ENCODE measurements around the gene POPDC2.

POPDC2 gene

DNA sequence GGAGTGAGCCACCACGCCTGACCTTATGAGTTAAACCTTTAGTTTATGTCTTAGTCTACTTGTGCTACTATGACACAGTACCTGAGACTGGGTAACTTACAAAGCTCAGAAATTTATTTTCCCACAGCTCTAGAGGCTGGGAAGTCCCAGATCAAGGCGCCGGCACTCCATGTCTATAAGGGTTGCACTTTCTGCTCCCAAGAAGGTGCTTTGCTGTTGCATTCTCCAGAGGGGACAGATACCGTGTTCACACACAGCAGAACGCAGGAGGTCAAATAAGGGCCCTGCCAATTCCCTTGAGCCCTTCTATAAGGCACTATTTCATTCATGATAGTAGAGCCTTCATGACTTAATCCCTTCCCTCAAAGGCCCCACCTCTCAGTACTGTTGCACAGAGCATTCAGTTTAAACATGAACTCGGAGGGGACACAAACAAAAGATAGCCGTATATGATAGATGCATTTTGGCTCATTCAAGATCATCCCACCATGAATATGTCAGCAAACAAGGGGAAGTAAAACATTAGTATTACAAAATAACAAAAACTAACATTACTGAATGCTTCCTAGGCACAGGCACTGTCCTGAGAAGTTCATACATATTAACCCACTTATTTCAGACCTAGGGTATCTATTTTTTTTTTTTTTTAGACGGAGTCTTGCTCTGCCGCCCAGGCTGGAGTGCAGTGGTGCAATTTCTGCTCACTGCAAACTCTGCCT lies 36.2 kb downstream of the POPDC2 start:
- 0 out of 2 replicates have a peak, but pooled peaks cover 7% of the 10 kb centered on the region for H3K27me3 ChIP-seq (ENCODE audit: insufficient read depth, low read length)

DNA sequence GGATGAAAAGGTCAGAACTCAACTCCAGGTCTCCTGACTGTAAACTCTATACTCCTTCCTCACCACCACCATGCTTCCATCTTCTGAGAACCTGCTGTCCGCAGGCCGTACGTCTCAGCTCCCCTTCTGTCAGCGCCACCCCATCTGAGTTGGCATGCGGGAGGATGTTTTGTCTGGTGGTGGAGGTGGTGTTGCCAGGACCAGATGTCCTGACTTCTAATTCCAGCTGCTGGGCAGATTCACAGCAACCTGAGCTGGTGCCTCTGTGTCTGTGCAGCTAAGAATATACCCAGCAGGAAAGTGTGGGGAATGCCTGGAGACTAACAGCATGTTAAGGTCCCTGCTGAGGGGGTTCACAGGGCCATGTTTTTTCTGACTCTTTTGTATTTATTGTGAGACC lies 39.5 kb downstream of the POPDC2 start:
- TF ChIP-seq EZH2 (IDR thresholded peaks at IDR 0.05; ENCODE audit: borderline replicate concordance, low read length), result no peak
- TF ChIP-seq, protein P1, sequence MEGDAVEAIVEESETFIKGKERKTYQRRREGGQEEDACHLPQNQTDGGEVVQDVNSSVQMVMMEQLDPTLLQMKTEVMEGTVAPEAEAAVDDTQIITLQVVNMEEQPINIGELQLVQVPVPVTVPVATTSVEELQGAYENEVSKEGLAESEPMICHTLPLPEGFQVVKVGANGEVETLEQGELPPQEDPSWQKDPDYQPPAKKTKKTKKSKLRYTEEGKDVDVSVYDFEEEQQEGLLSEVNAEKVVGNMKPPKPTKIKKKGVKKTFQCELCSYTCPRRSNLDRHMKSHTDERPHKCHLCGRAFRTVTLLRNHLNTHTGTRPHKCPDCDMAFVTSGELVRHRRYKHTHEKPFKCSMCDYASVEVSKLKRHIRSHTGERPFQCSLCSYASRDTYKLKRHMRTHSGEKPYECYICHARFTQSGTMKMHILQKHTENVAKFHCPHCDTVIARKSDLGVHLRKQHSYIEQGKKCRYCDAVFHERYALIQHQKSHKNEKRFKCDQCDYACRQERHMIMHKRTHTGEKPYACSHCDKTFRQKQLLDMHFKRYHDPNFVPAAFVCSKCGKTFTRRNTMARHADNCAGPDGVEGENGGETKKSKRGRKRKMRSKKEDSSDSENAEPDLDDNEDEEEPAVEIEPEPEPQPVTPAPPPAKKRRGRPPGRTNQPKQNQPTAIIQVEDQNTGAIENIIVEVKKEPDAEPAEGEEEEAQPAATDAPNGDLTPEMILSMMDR (IDR thresholded peaks at IDR 0.05; ENCODE audit: low read length), result no peak
- Histone ChIP-seq H3K4me3 (ENCODE audit: low read depth, low read length, poor library complexity, severe bottlenecking) (no peak overlapping the region), H4K20me1 (ENCODE audit: insufficient read depth, low read length) (no peaks in the 10 kb centered on the region), H3K4me2 (ENCODE audit: low read length) (no peak overlapping the region), H3K9me3 (ENCODE audit: low read length) (no peaks in the 10 kb centered on the region), H2AFZ (ENCODE audit: low read length) (no peak overlapping the region), H3K79me2 (ENCODE audit: insufficient read depth, low read length) (no peaks in the 10 kb centered on the region), H3F3A (ENCODE audit: insufficient read depth, low read length) (no peaks in the 10 kb centered on the region), H3K27ac (ENCODE audit: low read depth, low read length, poor library complexity, severe bottlenecking) (no peak overlapping the region), H3K9ac (ENCODE audit: low read length) (no peak overlapping the region), H3K36me3 (ENCODE audit: insufficient read depth, low read length) (no peaks in the 10 kb centered on the region), H3K4me1 (ENCODE audit: insufficient read depth, low read length, severe bottlenecking) (no peaks in the 10 kb centered on the region), H3K27me3 (ENCODE audit: insufficient read depth, low read length) (no peaks in the 10 kb centered on the region), H3K9me2 (ENCODE audit: low read depth, low read length) (no peaks in the 10 kb centered on the region)

More for the DNA sequence above, 36.2 kb downstream of the POPDC2 start:
- Histone ChIP-seq H3K27ac (ENCODE audit: low read depth, low read length, poor library complexity, severe bottlenecking) (no peak overlapping the region), H3K9ac (ENCODE audit: low read length) (no peak overlapping the region), H2AFZ (ENCODE audit: low read length) (no peak overlapping the region), H3K79me2 (ENCODE audit: insufficient read depth, low read length) (no peaks in the 10 kb centered on the region), H3K4me1 (ENCODE audit: insufficient read depth, low read length, severe bottlenecking) (no peaks in the 10 kb centered on the region), H4K20me1 (ENCODE audit: insufficient read depth, low read length) (no peaks in the 10 kb centered on the region), H3K4me3 (ENCODE audit: low read depth, low read length, poor library complexity, severe bottlenecking) (no peak overlapping the region), H3K36me3 (ENCODE audit: insufficient read depth, low read length) (no peaks in the 10 kb centered on the region), H3K9me2 (ENCODE audit: low read depth, low read length) (no peaks in the 10 kb centered on the region), H3K4me2 (ENCODE audit: low read length) (no peak overlapping the region), H3F3A (ENCODE audit: insufficient read depth, low read length) (no peaks in the 10 kb centered on the region), H3K9me3 (ENCODE audit: low read length) (no peaks in the 10 kb centered on the region)
- TF ChIP-seq EZH2 (IDR thresholded peaks at IDR 0.05; ENCODE audit: borderline replicate concordance, low read length), result no peak
- TF ChIP-seq, protein P1 (IDR thresholded peaks at IDR 0.05; ENCODE audit: low read length), result no peak

DNA sequence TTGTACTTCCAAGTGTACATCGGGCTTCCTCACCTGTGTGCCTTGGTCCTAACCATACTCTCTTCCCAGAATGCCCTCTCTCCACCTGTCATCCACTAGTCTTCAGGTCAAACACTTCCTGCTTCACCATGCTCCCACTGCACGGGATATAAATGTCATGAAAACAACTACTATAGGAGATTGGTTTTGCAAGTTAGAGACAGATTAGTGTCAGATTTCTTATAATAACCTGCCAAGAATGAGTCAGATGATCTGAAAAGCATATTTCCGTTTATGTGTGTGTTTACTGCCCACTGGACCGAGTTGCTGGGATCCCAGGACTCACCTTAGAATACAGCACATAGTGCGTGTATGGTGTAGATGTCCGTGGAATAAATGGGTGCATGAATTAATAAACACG lies 41.3 kb downstream of the POPDC2 start:
- H3K4me1 ChIP-seq (ENCODE audit: insufficient read depth, low read length, severe bottlenecking), result no peaks in the 10 kb centered on the region
- peaks cover 1% of the 10 kb centered on the region; the same call in 1 of the 2 replicates for H3K27me3 ChIP-seq (ENCODE audit: insufficient read depth, low read length)
- H3K4me3 ChIP-seq (ENCODE audit: low read depth, low read length, poor library complexity, severe bottlenecking), result no peak overlapping the region
- H3F3A ChIP-seq (ENCODE audit: insufficient read depth, low read length), result no peaks in the 10 kb centered on the region
- H3K27ac ChIP-seq (ENCODE audit: low read depth, low read length, poor library complexity, severe bottlenecking), result no peak overlapping the region
- H4K20me1 ChIP-seq (ENCODE audit: insufficient read depth, low read length), result no peaks in the 10 kb centered on the region
- H3K36me3 ChIP-seq (ENCODE audit: insufficient read depth, low read length), result no peaks in the 10 kb centered on the region
- H3K4me2 ChIP-seq (ENCODE audit: low read length), result no peak overlapping the region
- TF ChIP-seq, protein P1 (IDR thresholded peaks at IDR 0.05; ENCODE audit: low read length), result no peak
- TF ChIP-seq EZH2 (IDR thresholded peaks at IDR 0.05; ENCODE audit: borderline replicate concordance, low read length), result no peak
- no peaks in the 10 kb centered on the region for H3K9me3 ChIP-seq (ENCODE audit: low read length)
- no peak overlapping the region for H3K9ac ChIP-seq (ENCODE audit: low read length)
- no peaks in the 10 kb centered on the region for H3K79me2 ChIP-seq (ENCODE audit: insufficient read depth, low read length)
- H3K9me2 ChIP-seq (ENCODE audit: low read depth, low read length), result no peaks in the 10 kb centered on the region
- no peak overlapping the region for H2AFZ ChIP-seq (ENCODE audit: low read length)

All from OCI-LY1 (cell line).